Endothelial cell of umbilical vein (primary cell): ENCODE measurements around the gene OR6K3. TPM values are rescaled to one million over a fixed set of nuclear protein-coding genes. Genes with fewer than 3 reads are reported as not detected.

ENCODE experiments used
- BruUV-seq: library from RNA; stranded (reverse); fragments of 400-500 nt; replicated peaks from 2 replicates; lab custom pipeline; 2021; lab: Mats Ljungman, UMichigan
- CTCF ChIA-PET: fragments of 300-600, 350-600 bp; sonication (Branson Sonifier 250); formaldehyde crosslinking; loops from one replicate; lab custom pipeline; 2021; ENCODE audit warnings: antibody characterized with exemption, inconsistent platforms; lab: Charles Lee
- POLR2A ChIA-PET: fragments of 300-600, 350-600 bp; sonication (Branson Sonifier 250); formaldehyde crosslinking; loops from one replicate; lab custom pipeline; 2021; ENCODE audit warnings: antibody characterized with exemption, inconsistent platforms; lab: Charles Lee
- DNase-seq: peaks from one replicate; pipeline ENCODE4 v3.0.0-alpha.2; 2011; ENCODE audit warnings: low read depth, low spot score
- FAIRE-seq: peaks from 2 replicates; lab custom pipeline; 2011; peaks lifted over from hg19 to GRCh38; lab: Jason Lieb, UNC
- H2AFZ ChIP-seq: 2 replicates; pipeline ENCODE4 v1.6.0; 2012; ENCODE audit warnings: low read depth, low read length, control low read depth, inconsistent platforms
- H3K27ac ChIP-seq: 2 replicates; pipeline ENCODE4 v1.5.1; 2011; ENCODE audit warnings: low read depth, mild to moderate bottlenecking, control low read depth, low read length, moderate library complexity; ENCODE audit not compliant: insufficient read depth
- H3K27me3 ChIP-seq, 2 experiments: 2 replicates each; pipeline versions ENCODE4 v1.6.0 to v1.6.1; 2011; ENCODE audit warnings: low read length in 2 of 2, mixed read lengths in 1 of 2; ENCODE audit not compliant: control insufficient read depth in 2 of 2, insufficient read depth in 2 of 2
- H3K36me3 ChIP-seq, 2 experiments: 2 replicates in 1 of 2; 3 replicates in 1 of 2; pipeline ENCODE4 v1.5.1; 2011; ENCODE audit warnings: low read length in 2 of 2, mild to moderate bottlenecking in 1 of 2, moderate library complexity in 1 of 2; ENCODE audit not compliant: control insufficient read depth in 2 of 2, insufficient read depth in 2 of 2; ENCODE audit errors: extremely low read depth in 1 of 2
- H3K4me1 ChIP-seq: 3 replicates; pipeline ENCODE4 v1.5.1; 2011; ENCODE audit warnings: mild to moderate bottlenecking, low read length; ENCODE audit not compliant: control insufficient read depth, insufficient read depth; ENCODE audit errors: extremely low read depth
- H3K4me2 ChIP-seq: 2 replicates; pipeline ENCODE4 v1.6.1; 2011; ENCODE audit warnings: low read length, control low read depth, mixed read lengths; ENCODE audit not compliant: insufficient read depth
- H3K4me3 ChIP-seq, 3 experiments: fragments of 200-600 bp in 1 of 3; sonication (generic), shearing (Covaris generic) in 1 of 3; replicated peaks in 1 of 3; 2 replicates each; pipeline ENCODE4 v1.5.1; 2011 to 2016; ENCODE audit warnings: control low read depth in 3 of 3, low read length in 3 of 3, mild to moderate bottlenecking in 2 of 3, inconsistent platforms in 1 of 3, low read depth in 1 of 3, moderate library complexity in 1 of 3; ENCODE audit not compliant: insufficient read depth in 1 of 3
- H3K79me2 ChIP-seq: 2 replicates; pipeline ENCODE4 v1.6.0; 2012; ENCODE audit warnings: low read length, inconsistent platforms; ENCODE audit not compliant: control insufficient read depth, insufficient read depth
- H3K9ac ChIP-seq: replicated peaks from 2 replicates; pipeline ENCODE3; 2011; ENCODE audit warnings: low read length, control low read depth; ENCODE audit not compliant: insufficient read depth; ENCODE audit errors: extremely low read depth
- H3K9me1 ChIP-seq: replicated peaks from 3 replicates; pipeline ENCODE4 v1.6.0; 2011; ENCODE audit warnings: mild to moderate bottlenecking, low read length; ENCODE audit not compliant: control insufficient read depth, insufficient read depth; ENCODE audit errors: extremely low read depth
- H3K9me3 ChIP-seq: replicated peaks from 2 replicates; pipeline ENCODE4 v1.5.1; 2012; ENCODE audit warnings: low read length, inconsistent platforms; ENCODE audit not compliant: control insufficient read depth, insufficient read depth
- H4K20me1 ChIP-seq: replicated peaks from 2 replicates; pipeline ENCODE3; 2011; ENCODE audit warnings: mild to moderate bottlenecking, low read length; ENCODE audit not compliant: control insufficient read depth, insufficient read depth; ENCODE audit errors: extremely low read depth
- CTCF ChIP-seq, 2 donors: IDR thresholded peaks; 1 replicate in 1 of 2; 2 replicates in 1 of 2; pipeline ENCODE4 v1.5.1; 2011; ENCODE audit warnings: low read length in 2 of 2, mild to moderate bottlenecking in 2 of 2, moderate library complexity in 2 of 2, control low read depth in 1 of 2, inconsistent platforms in 1 of 2, low read depth in 1 of 2; ENCODE audit not compliant: insufficient read depth in 1 of 2; ENCODE audit errors: extremely low read depth in 1 of 2
- EZH2 ChIP-seq: IDR thresholded peaks from 2 replicates; pipeline ENCODE4 v1.6.1; 2012; ENCODE audit warnings: borderline replicate concordance, low read depth, mild to moderate bottlenecking, moderate library complexity, low read length, inconsistent platforms; ENCODE audit not compliant: severe bottlenecking
- FOS ChIP-seq: IDR thresholded peaks from 2 replicates; pipeline ENCODE4 v1.6.1; 2011; ENCODE audit warnings: mild to moderate bottlenecking, low read length, moderate library complexity, borderline replicate concordance; ENCODE audit not compliant: insufficient read depth
- GATA2 ChIP-seq: IDR thresholded peaks from 2 replicates; pipeline ENCODE4 v1.7.0; 2011; ENCODE audit warnings: low read depth, mild to moderate bottlenecking, moderate library complexity, mixed read lengths, low read length; ENCODE audit not compliant: insufficient read length, insufficient read depth
- MAX ChIP-seq: IDR thresholded peaks from 2 replicates; pipeline ENCODE4 v1.6.1; 2011; ENCODE audit not compliant: insufficient read depth, insufficient read length
- MYC ChIP-seq: IDR thresholded peaks from one replicate; pipeline ENCODE4 v1.6.1; 2011; ENCODE audit warnings: mild to moderate bottlenecking, low read depth, low read length
- POLR2A ChIP-seq: IDR thresholded peaks from 2 replicates; pipeline ENCODE4 v1.6.1; 2012; ENCODE audit warnings: low read depth, mild to moderate bottlenecking, control low read depth, low read length
- dilution Hi-C: fragments of 300-500 bp; cut with MboI; formaldehyde crosslinking; loops from one replicate; pipeline ENCODE4 v1.15.0; 2019; ENCODE audit warnings: low sequenced_read_pairs; ENCODE audit not compliant: extremely low pct_ligation_motif_present
- intact Hi-C: fragments of 100-400 bp; cut with micrococcal nuclease; formaldehyde crosslinking; loops from one replicate; pipeline ENCODE4 v1.10.0; 2022
- polyA plus RNA-seq, 4 experiments: library from polyadenylated mRNA; depleted of rRNA in 3 of 4; stranded (reverse) in 3 of 4; unstranded in 1 of 4; fragments of >200 nt; gene quantifications; 2 replicates each; pipeline versions ENCODE4 v1.2.1 to v1.2.3, GENCODE V29; 2011 to 2012; ENCODE audit warnings: missing spikeins in 1 of 4
- total RNA-seq: library from RNA; stranded (reverse); gene quantifications from 2 replicates; pipeline ENCODE4 v1.2.3, GENCODE V29; 2021

Gene OR6K3
- total and polyA plus RNA-seq, 2 donors (not counting 3 experiments of a cell fraction or from before 2014, with no cell fraction given) = not detected

- no TSS peak for BruUV-seq
- Histone ChIP-seq H4K20me1 (no peaks in the 10 kb centered on the region), H3K36me3 (no peaks in the 10 kb centered on the region), H3K4me2 (no peak within 1 kb of the TSS), H3K9ac (no peak within 1 kb of the TSS), H3K27ac (no peak within 1 kb of the TSS), H3K79me2 (no peaks in the 10 kb centered on the region), H3K9me1 (no peaks in the 10 kb centered on the region), H3K4me3 (no peak within 1 kb of the TSS), H3K27me3 (no peaks in the 10 kb centered on the region), H3K9me3 (no peaks in the 10 kb centered on the region), H3K4me1 (no peaks in the 10 kb centered on the region), H2AFZ (no peak within 1 kb of the TSS)
- ChIA-PET CTCF (no interaction called here), POLR2A (no interaction called here)
- intact Hi-C loops (no loop called here), dilution Hi-C loops (no loop called here)
- DNase-seq (no peak), FAIRE-seq (no peak)
- TF ChIP-seq CTCF (IDR thresholded peaks at IDR 0.05; ENCODE audit: extremely low read depth in 1 of 2, insufficient read depth in 1 of 2, low read depth in 1 of 2, low read length in 2 of 2) = no peak
Observed at GRCh38 chr1:158754420-158754819, 33.9 kb upstream of the OR6K3 start, which contains the start of gene OR6K6. Gene OR6K6, plus strand, starts transcription at chr1:158754720. Its CDS starts 168 bp downstream, at chr1:158754888.

DNA sequence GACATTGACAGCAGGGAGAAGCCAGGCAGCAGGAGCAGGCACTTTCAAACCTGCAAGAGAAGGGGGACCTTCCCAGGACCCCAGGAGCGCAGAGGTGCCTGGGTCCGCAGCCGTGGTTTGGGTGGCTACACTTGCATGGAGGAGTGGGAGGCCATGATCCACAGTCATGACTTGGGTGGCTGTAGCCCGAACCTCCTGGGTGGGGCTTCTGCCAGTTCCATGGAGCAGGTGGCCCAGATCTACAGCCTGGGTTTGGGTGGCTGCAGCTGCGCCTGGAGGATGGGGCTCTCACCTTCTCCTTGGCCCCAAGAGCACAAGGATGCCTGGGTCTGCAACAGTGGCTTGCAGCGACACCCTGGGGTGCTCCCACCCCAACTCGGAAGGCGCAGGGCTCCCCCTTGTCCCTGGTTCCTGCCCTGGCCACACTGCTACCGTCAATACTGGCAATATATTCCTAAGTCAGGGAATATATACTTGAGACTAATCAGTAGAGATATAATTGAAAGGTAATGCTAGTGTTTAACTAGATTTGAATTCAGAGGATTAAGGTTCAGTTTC lies 31.7 kb upstream of the OR6K3 start:
- no peaks in the 10 kb centered on the region for H3K9me3 ChIP-seq
- FAIRE-seq = no peak
- no peaks in the 10 kb centered on the region for H3K27me3 ChIP-seq
- no peak overlapping the region for H3K9ac ChIP-seq
- no peak overlapping the region for H3K27ac ChIP-seq
- no peaks in the 10 kb centered on the region for H3K9me1 ChIP-seq
- dilution Hi-C loops = no loop called here
- no peaks in the 10 kb centered on the region for H3K4me1 ChIP-seq
- no peaks in the 10 kb centered on the region for H4K20me1 ChIP-seq
- H3K36me3 ChIP-seq = no peaks in the 10 kb centered on the region
- CTCF ChIA-PET = no interaction called here
- TF ChIP-seq GATA2 (no peak), MYC (no peak), MAX (no peak), POLR2A (no peak), FOS (no peak), EZH2 (no peak), CTCF (IDR thresholded peaks at IDR 0.05; ENCODE audit: extremely low read depth in 1 of 2, insufficient read depth in 1 of 2, low read depth in 1 of 2, low read length in 2 of 2) (no peak)
- no peak overlapping the region for H3K4me2 ChIP-seq
- H2AFZ ChIP-seq = no peak overlapping the region
- POLR2A ChIA-PET = no interaction called here
- H3K79me2 ChIP-seq = no peaks in the 10 kb centered on the region
- H3K4me3 ChIP-seq = no peak overlapping the region
- BruUV-seq = no TSS peak
- no peak for DNase-seq
- intact Hi-C loops = no loop called here
